ENCODE measurements around the gene MAN2A2. TPM values are rescaled to one million over a fixed set of nuclear protein-coding genes. Genes with fewer than 3 reads are reported as not detected.

MAN2A2 gene
- polyA plus RNA-seq, 1 experiment: 14.3 TPM

- no peak for DNase-seq (ENCODE audit: low read depth, low spot score)
- H3K27ac ChIP-seq (ENCODE audit: low read depth, low read length): no peak overlapping the region
- H3K27me3 ChIP-seq (ENCODE audit: control insufficient read depth, insufficient read depth, low read length): no peaks in the 10 kb centered on the region
- ChIA-PET CTCF (interaction anchor here (1.0 to 1.6 kb wide), 2 partner anchors 69 to 215 kb away, joined by 3 read pairs; partner anchors contain the start of gene HDDC3), POLR2A (no interaction called here)
- TF ChIP-seq, protein P1, sequence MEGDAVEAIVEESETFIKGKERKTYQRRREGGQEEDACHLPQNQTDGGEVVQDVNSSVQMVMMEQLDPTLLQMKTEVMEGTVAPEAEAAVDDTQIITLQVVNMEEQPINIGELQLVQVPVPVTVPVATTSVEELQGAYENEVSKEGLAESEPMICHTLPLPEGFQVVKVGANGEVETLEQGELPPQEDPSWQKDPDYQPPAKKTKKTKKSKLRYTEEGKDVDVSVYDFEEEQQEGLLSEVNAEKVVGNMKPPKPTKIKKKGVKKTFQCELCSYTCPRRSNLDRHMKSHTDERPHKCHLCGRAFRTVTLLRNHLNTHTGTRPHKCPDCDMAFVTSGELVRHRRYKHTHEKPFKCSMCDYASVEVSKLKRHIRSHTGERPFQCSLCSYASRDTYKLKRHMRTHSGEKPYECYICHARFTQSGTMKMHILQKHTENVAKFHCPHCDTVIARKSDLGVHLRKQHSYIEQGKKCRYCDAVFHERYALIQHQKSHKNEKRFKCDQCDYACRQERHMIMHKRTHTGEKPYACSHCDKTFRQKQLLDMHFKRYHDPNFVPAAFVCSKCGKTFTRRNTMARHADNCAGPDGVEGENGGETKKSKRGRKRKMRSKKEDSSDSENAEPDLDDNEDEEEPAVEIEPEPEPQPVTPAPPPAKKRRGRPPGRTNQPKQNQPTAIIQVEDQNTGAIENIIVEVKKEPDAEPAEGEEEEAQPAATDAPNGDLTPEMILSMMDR (IDR thresholded peaks at IDR 0.05; ENCODE audit: low read depth, low read length): no peak
- no peak overlapping the region for H3K4me3 ChIP-seq (ENCODE audit: low read depth, low read length)
- H3K9me3 ChIP-seq (ENCODE audit: control insufficient read depth, insufficient read depth, low read length): no peaks in the 10 kb centered on the region
Measured at GRCh38 chr15:90862964-90863778, 39.9 kb upstream of the MAN2A2 start.

GRCh38 chr15:90863987-90864386 lies 39.1 kb upstream of the MAN2A2 start:
- no peaks in the 10 kb centered on the region for H3K9me3 ChIP-seq (ENCODE audit: control insufficient read depth, insufficient read depth, low read length)
- H3K27me3 ChIP-seq (ENCODE audit: control insufficient read depth, insufficient read depth, low read length): no peaks in the 10 kb centered on the region
- ChIA-PET CTCF (interaction anchor here (1.0 to 1.6 kb wide), 2 partner anchors 68 to 216 kb away, joined by 3 read pairs; partner anchors contain the start of gene HDDC3), POLR2A (no interaction called here)
- no peak for DNase-seq (ENCODE audit: low read depth, low spot score)
- no peak overlapping the region for H3K27ac ChIP-seq (ENCODE audit: low read depth, low read length)
- TF ChIP-seq, protein P1 (IDR thresholded peaks at IDR 0.05; ENCODE audit: low read depth, low read length): no peak
- no peak overlapping the region for H3K4me3 ChIP-seq (ENCODE audit: low read depth, low read length)

GRCh38 chr15:90864507-90864906 lies 38.6 kb upstream of the MAN2A2 start:
- no peaks in the 10 kb centered on the region for H3K27me3 ChIP-seq (ENCODE audit: control insufficient read depth, insufficient read depth, low read length)
- no peak overlapping the region for H3K4me3 ChIP-seq (ENCODE audit: low read depth, low read length)
- ChIA-PET CTCF (interaction anchor here (0.6 to 1.6 kb wide), 3 partner anchors 68 to 217 kb away, joined by 3 to 6 read pairs (median 3); partner anchors contain the start of gene HDDC3), POLR2A (no interaction called here)
- TF ChIP-seq, protein P1 (IDR thresholded peaks at IDR 0.05; ENCODE audit: low read depth, low read length): no peak
- no peak overlapping the region for H3K27ac ChIP-seq (ENCODE audit: low read depth, low read length)
- DNase-seq (ENCODE audit: low read depth, low spot score): no peak
- no peaks in the 10 kb centered on the region for H3K9me3 ChIP-seq (ENCODE audit: control insufficient read depth, insufficient read depth, low read length)

DNA sequence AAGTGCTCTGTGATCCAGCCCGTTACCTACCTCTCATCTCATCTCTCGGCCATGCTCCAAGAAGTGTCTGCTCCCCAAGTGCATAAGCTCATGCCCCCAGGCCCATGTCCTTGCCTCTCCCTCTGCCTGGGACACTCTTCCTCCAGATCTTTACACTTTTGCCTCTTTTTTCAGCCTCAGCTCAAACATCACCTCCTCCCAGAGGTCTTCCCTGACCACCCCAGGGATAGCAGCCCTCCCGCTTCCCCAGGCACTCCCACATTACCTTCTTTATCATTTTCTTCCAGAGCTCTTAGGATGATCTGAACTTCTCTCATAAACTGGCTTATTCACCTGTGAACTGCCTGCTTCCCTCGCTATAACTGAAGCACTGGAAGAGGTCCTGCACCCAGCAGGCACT lies 37.4 kb upstream of the MAN2A2 start:
- TF ChIP-seq, protein P1 (IDR thresholded peaks at IDR 0.05; ENCODE audit: low read depth, low read length): no peak
- Histone ChIP-seq H3K27ac (ENCODE audit: low read depth, low read length) (no peak overlapping the region), H3K4me3 (ENCODE audit: low read depth, low read length) (no peak overlapping the region), H3K9me3 (ENCODE audit: control insufficient read depth, insufficient read depth, low read length) (no peaks in the 10 kb centered on the region), H3K27me3 (ENCODE audit: control insufficient read depth, insufficient read depth, low read length) (no peaks in the 10 kb centered on the region)
- ChIA-PET CTCF (interaction anchor here (1.1 kb wide), 1 partner anchor 218 kb away, joined by 3 read pairs; no protein-coding TSS in a partner anchor), POLR2A (no interaction called here)
- no peak for DNase-seq (ENCODE audit: low read depth, low spot score)

DNA sequence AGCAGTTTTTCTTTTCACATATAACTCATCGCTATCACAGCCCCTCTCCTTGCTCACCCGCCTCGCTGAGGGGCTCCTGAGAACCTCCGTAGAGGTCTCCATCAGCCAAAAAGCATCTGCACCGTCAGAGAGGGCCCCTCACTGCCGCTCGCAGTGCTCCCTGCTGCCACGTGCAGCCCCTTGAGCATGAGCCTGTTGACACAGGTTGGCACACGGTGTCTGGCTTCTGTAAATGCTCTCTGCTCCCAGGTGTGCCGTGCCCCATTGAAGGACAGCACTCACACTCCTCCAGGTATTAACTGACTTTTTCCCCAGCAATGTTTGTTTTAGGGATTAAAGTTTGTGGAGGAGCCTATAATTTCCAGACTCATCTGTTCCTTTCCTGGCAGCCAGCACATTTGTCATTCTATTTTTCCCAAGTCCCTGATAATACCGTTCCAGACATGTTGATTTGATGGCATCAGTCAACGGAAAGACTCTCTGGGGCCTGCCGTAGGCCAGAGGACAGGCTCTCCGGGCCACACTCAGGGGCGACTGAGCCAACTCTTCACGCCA lies 36.9 kb upstream of the MAN2A2 start:
- Histone ChIP-seq H3K27me3 (ENCODE audit: control insufficient read depth, insufficient read depth, low read length) (no peaks in the 10 kb centered on the region), H3K27ac (ENCODE audit: low read depth, low read length) (no peak overlapping the region), H3K4me3 (ENCODE audit: low read depth, low read length) (no peak overlapping the region), H3K9me3 (ENCODE audit: control insufficient read depth, insufficient read depth, low read length) (no peaks in the 10 kb centered on the region)
- no peak for DNase-seq (ENCODE audit: low read depth, low spot score)
- TF ChIP-seq, protein P1 (IDR thresholded peaks at IDR 0.05; ENCODE audit: low read depth, low read length): no peak
- CTCF ChIA-PET: interaction anchor here (1.0 kb wide), 1 partner anchor 546 kb away, joined by 3 read pairs; no protein-coding TSS in a partner anchor
- POLR2A ChIA-PET: no interaction called here
